Measurements from ENCODE around the gene NR1D2.

DNA sequence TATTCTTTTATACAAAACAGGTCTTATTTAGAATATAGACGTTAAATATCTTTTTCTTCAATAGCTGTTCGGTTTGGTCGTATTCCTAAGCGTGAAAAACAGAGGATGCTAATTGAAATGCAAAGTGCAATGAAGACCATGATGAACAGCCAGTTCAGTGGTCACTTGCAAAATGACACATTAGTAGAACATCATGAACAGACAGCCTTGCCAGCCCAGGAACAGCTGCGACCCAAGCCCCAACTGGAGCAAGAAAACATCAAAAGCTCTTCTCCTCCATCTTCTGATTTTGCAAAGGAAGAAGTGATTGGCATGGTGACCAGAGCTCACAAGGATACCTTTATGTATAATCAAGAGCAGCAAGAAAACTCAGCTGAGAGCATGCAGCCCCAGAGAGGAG lies 16.8 kb downstream of the NR1D2 start:
- no peak for TF ChIP-seq EZH2 (IDR thresholded peaks at IDR 0.05; ENCODE audit: borderline replicate concordance, insufficient read depth, low read depth, low read length, poor library complexity, severe bottlenecking)
- TF ChIP-seq, protein P1, sequence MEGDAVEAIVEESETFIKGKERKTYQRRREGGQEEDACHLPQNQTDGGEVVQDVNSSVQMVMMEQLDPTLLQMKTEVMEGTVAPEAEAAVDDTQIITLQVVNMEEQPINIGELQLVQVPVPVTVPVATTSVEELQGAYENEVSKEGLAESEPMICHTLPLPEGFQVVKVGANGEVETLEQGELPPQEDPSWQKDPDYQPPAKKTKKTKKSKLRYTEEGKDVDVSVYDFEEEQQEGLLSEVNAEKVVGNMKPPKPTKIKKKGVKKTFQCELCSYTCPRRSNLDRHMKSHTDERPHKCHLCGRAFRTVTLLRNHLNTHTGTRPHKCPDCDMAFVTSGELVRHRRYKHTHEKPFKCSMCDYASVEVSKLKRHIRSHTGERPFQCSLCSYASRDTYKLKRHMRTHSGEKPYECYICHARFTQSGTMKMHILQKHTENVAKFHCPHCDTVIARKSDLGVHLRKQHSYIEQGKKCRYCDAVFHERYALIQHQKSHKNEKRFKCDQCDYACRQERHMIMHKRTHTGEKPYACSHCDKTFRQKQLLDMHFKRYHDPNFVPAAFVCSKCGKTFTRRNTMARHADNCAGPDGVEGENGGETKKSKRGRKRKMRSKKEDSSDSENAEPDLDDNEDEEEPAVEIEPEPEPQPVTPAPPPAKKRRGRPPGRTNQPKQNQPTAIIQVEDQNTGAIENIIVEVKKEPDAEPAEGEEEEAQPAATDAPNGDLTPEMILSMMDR (IDR thresholded peaks at IDR 0.05): no peak
